ENCODE results near the gene CHN2.

The CHN2 gene

GRCh38 chr7:29483219-29484104 is 288.9 kb downstream of the CHN2 start:
- no peaks in the 10 kb centered on the region for H4K20me1 ChIP-seq (ENCODE audit: low read depth, low read length)
- no peak overlapping the region for H3K4me3 ChIP-seq (ENCODE audit: insufficient read depth, low read length, poor library complexity, severe bottlenecking)
- H3F3A ChIP-seq (ENCODE audit: insufficient read depth): no peaks in the 10 kb centered on the region
- no peak overlapping the region for H3K27ac ChIP-seq (ENCODE audit: low read depth, low read length)
- H3K36me3 ChIP-seq (ENCODE audit: low read length): no peaks in the 10 kb centered on the region
- no peaks in the 10 kb centered on the region for H3K27me3 ChIP-seq (ENCODE audit: low read length)
- no peak overlapping the region for H2AFZ ChIP-seq (ENCODE audit: low read depth, low read length, severe bottlenecking)
- H3K9ac ChIP-seq (ENCODE audit: low read length): no peak overlapping the region
- no peaks in the 10 kb centered on the region for H3K9me3 ChIP-seq (ENCODE audit: insufficient read depth, low read length)
- TF ChIP-seq, protein P1, sequence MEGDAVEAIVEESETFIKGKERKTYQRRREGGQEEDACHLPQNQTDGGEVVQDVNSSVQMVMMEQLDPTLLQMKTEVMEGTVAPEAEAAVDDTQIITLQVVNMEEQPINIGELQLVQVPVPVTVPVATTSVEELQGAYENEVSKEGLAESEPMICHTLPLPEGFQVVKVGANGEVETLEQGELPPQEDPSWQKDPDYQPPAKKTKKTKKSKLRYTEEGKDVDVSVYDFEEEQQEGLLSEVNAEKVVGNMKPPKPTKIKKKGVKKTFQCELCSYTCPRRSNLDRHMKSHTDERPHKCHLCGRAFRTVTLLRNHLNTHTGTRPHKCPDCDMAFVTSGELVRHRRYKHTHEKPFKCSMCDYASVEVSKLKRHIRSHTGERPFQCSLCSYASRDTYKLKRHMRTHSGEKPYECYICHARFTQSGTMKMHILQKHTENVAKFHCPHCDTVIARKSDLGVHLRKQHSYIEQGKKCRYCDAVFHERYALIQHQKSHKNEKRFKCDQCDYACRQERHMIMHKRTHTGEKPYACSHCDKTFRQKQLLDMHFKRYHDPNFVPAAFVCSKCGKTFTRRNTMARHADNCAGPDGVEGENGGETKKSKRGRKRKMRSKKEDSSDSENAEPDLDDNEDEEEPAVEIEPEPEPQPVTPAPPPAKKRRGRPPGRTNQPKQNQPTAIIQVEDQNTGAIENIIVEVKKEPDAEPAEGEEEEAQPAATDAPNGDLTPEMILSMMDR (IDR thresholded peaks at IDR 0.05; ENCODE audit: insufficient read depth, low read length, poor library complexity, severe bottlenecking): no peak
- no peak for TF ChIP-seq EZH2phosphoT487 (conservative IDR thresholded peaks at IDR 0.05; ENCODE audit: low read length)
- no peak overlapping the region for H3K4me2 ChIP-seq (ENCODE audit: low read depth, low read length, poor library complexity, severe bottlenecking)
- H3K79me2 ChIP-seq (ENCODE audit: insufficient read depth, low read length): no peaks in the 10 kb centered on the region
- H3K9me2 ChIP-seq (replicated peaks; ENCODE audit: insufficient read depth, low read length): no peaks in the 10 kb centered on the region

GRCh38 chr7:29484280-29484679 is 289.7 kb downstream of the CHN2 start:
- no peak overlapping the region for H2AFZ ChIP-seq (ENCODE audit: low read depth, low read length, severe bottlenecking)
- no peaks in the 10 kb centered on the region for H3K9me2 ChIP-seq (replicated peaks; ENCODE audit: insufficient read depth, low read length)
- H3K4me2 ChIP-seq (ENCODE audit: low read depth, low read length, poor library complexity, severe bottlenecking): no peak overlapping the region
- H3K79me2 ChIP-seq (ENCODE audit: insufficient read depth, low read length): no peaks in the 10 kb centered on the region
- H4K20me1 ChIP-seq (ENCODE audit: low read depth, low read length): no peaks in the 10 kb centered on the region
- H3K4me3 ChIP-seq (ENCODE audit: insufficient read depth, low read length, poor library complexity, severe bottlenecking): no peak overlapping the region
- TF ChIP-seq, protein P1 (IDR thresholded peaks at IDR 0.05; ENCODE audit: insufficient read depth, low read length, poor library complexity, severe bottlenecking): no peak
- no peak for TF ChIP-seq EZH2phosphoT487 (conservative IDR thresholded peaks at IDR 0.05; ENCODE audit: low read length)
- no peaks in the 10 kb centered on the region for H3K9me3 ChIP-seq (ENCODE audit: insufficient read depth, low read length)
- H3F3A ChIP-seq (ENCODE audit: insufficient read depth): no peaks in the 10 kb centered on the region
- H3K9ac ChIP-seq (ENCODE audit: low read length): no peak overlapping the region
- H3K27me3 ChIP-seq (ENCODE audit: low read length): no peaks in the 10 kb centered on the region
- no peaks in the 10 kb centered on the region for H3K36me3 ChIP-seq (ENCODE audit: low read length)
- no peak overlapping the region for H3K27ac ChIP-seq (ENCODE audit: low read depth, low read length)

- Histone ChIP-seq H3K36me3 (ENCODE audit: low read length) (no peaks in the 10 kb centered on the region), H3K9me2 (replicated peaks; ENCODE audit: insufficient read depth, low read length) (no peaks in the 10 kb centered on the region), H3K27ac (ENCODE audit: low read depth, low read length) (no peak overlapping the region), H3K9me3 (ENCODE audit: insufficient read depth, low read length) (no peaks in the 10 kb centered on the region), H3F3A (ENCODE audit: insufficient read depth) (no peaks in the 10 kb centered on the region), H4K20me1 (ENCODE audit: low read depth, low read length) (no peaks in the 10 kb centered on the region), H2AFZ (ENCODE audit: low read depth, low read length, severe bottlenecking) (no peak overlapping the region), H3K9ac (ENCODE audit: low read length) (no peak overlapping the region), H3K4me2 (ENCODE audit: low read depth, low read length, poor library complexity, severe bottlenecking) (no peak overlapping the region), H3K4me3 (ENCODE audit: insufficient read depth, low read length, poor library complexity, severe bottlenecking) (no peak overlapping the region), H3K27me3 (ENCODE audit: low read length) (no peaks in the 10 kb centered on the region), H3K79me2 (ENCODE audit: insufficient read depth, low read length) (no peaks in the 10 kb centered on the region)
- TF ChIP-seq, protein P1 (IDR thresholded peaks at IDR 0.05; ENCODE audit: insufficient read depth, low read length, poor library complexity, severe bottlenecking): no peak
- no peak for TF ChIP-seq EZH2phosphoT487 (conservative IDR thresholded peaks at IDR 0.05; ENCODE audit: low read length)
These were observed 291.0 kb downstream of the CHN2 start for GRCh38 chr7:29485339-29486190.
